Testis (tissue), 2 donors: ENCODE measurements around the gene TMEM123.

Experiments used
- CTCF ChIP-seq, 3 experiments: fragments of 450-650 bp in 2 of 3; fragments of 200-600 bp in 1 of 3; sonication (generic) in 1 of 3; IDR thresholded peaks; one replicate each; pipeline ENCODE4 v1.5.1; 2016 to 2019; ENCODE audit warnings: antibody characterized with exemption in 3 of 3, mild to moderate bottlenecking in 2 of 3, moderate library complexity in 1 of 3
- POLR2A ChIP-seq: fragments of 450-650 bp; IDR thresholded peaks from one replicate; pipeline ENCODE4 v1.6.1; 2017; ENCODE audit warnings: antibody characterized with exemption, mild to moderate bottlenecking, moderate library complexity

GRCh38 chr11:102410382-102410784 lies 42.2 kb downstream of the TMEM123 start:
- no peak for TF ChIP-seq POLR2A
- no peak for TF ChIP-seq CTCF (IDR thresholded peaks at IDR 0.05)
